Parathyroid adenoma (tissue), 2 donors: Measurements from ENCODE around the gene TRIM72.

Experiments used
- H2AFZ ChIP-seq: fragments of 300-600 bp; sonication (generic); one replicate; pipeline ENCODE4 v1.7.0; 2017; ENCODE audit warnings: antibody characterized with exemption, mild to moderate bottlenecking
- H3K27ac ChIP-seq: fragments of 300-600 bp; sonication (generic); one replicate; pipeline ENCODE4 v1.7.0; 2017
- H3K27me3 ChIP-seq: fragments of 300-600 bp; sonication (generic); one replicate; pipeline ENCODE4 v1.7.0; 2017; ENCODE audit warnings: low read length; ENCODE audit not compliant: control insufficient read depth, insufficient read depth
- H3K36me3 ChIP-seq: fragments of 300-600 bp; sonication (generic); one replicate; pipeline ENCODE4 v1.7.0; 2017; ENCODE audit warnings: low read length; ENCODE audit not compliant: control insufficient read depth, insufficient read depth
- H3K4me1 ChIP-seq: fragments of 300-600 bp; sonication (generic); one replicate; pipeline ENCODE4 v1.7.0; 2017; ENCODE audit warnings: control low read depth
- H3K4me2 ChIP-seq: fragments of 300-600 bp; sonication (generic); one replicate; pipeline ENCODE4 v1.7.0; 2017; ENCODE audit warnings: low read length
- H3K4me3 ChIP-seq: fragments of 300-600 bp; sonication (generic); one replicate; pipeline ENCODE4 v1.7.0; 2017; ENCODE audit warnings: low read depth, low read length
- H3K79me2 ChIP-seq: fragments of 300-600 bp; sonication (generic); one replicate; pipeline ENCODE4 v1.7.0; 2017; ENCODE audit warnings: control low read depth
- H3K9ac ChIP-seq: fragments of 300-600 bp; sonication (generic); one replicate; pipeline ENCODE4 v1.7.0; 2017; ENCODE audit warnings: mild to moderate bottlenecking
- H3K9me3 ChIP-seq: fragments of 300-600 bp; sonication (generic); one replicate; pipeline ENCODE4 v1.7.0; 2017; ENCODE audit warnings: low read length; ENCODE audit not compliant: control insufficient read depth
- TF ChIP-seq, protein P1 (sequence below): fragments of 300-600 bp; sonication (generic); IDR thresholded peaks from one replicate; pipeline ENCODE4 v1.7.0; 2017; ENCODE audit warnings: antibody characterized with exemption, mild to moderate bottlenecking
- donor health status: primary hyperparathyroidism.

The TRIM72 gene

DNA sequence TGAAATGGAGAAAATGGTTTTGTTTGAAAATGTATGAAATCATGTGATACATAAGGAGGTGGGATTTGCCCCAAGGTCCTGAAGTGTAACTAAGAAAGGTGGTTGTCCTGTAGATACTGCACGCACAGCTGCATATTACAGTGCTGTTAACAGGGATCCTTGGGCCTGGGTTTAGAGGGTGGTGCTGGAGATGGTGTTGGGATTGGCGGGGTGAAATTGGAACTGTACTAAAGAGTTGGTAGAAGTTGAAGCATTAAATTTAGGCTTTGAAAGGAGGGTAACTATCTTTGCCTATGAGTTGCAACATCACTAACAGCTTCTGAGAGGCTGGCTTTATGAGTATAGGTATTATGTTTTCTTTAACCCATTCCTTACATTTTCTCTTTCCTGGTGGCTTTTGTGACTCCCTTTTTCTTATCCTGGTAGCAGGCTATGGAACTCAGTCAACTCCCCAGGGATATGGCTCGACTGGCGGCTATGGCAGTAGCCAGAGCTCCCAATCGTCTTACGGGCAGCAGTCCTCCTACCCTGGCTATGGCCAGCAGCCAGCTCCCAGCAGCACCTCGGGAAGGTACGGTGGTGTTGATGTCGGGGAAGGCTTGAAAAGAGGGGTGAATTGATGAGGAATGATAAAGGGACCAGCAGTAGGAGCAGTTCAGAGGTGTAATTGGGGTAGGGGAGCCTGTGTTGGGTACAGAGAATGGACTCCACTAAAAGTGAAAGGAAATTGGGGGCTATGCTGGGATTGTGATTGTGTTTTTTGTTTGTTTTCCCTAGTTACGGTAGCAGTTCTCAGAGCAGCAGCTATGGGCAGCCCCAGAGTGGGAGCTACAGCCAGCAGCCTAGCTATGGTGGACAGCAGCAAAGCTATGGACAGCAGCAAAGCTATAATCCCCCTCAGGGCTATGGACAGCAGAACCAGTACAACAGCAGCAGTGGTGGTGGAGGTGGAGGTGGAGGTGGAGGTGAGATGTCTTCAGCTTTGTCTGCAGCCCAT is 30.2 kb upstream of the TRIM72 start:
- no peak overlapping the region for H2AFZ ChIP-seq
- H3K79me2 ChIP-seq: peaks cover 32% of the 10 kb centered on the region
- no peaks in the 10 kb centered on the region for H3K36me3 ChIP-seq
- no peak overlapping the region for H3K27ac ChIP-seq
- TF ChIP-seq, protein P1, sequence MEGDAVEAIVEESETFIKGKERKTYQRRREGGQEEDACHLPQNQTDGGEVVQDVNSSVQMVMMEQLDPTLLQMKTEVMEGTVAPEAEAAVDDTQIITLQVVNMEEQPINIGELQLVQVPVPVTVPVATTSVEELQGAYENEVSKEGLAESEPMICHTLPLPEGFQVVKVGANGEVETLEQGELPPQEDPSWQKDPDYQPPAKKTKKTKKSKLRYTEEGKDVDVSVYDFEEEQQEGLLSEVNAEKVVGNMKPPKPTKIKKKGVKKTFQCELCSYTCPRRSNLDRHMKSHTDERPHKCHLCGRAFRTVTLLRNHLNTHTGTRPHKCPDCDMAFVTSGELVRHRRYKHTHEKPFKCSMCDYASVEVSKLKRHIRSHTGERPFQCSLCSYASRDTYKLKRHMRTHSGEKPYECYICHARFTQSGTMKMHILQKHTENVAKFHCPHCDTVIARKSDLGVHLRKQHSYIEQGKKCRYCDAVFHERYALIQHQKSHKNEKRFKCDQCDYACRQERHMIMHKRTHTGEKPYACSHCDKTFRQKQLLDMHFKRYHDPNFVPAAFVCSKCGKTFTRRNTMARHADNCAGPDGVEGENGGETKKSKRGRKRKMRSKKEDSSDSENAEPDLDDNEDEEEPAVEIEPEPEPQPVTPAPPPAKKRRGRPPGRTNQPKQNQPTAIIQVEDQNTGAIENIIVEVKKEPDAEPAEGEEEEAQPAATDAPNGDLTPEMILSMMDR: no peak
- no peak overlapping the region for H3K4me2 ChIP-seq
- peaks cover 9% of the 10 kb centered on the region for H3K4me1 ChIP-seq
- H3K9ac ChIP-seq: no peak overlapping the region
- no peak overlapping the region for H3K4me3 ChIP-seq
- H3K27me3 ChIP-seq: no peaks in the 10 kb centered on the region
- H3K9me3 ChIP-seq: no peaks in the 10 kb centered on the region

DNA sequence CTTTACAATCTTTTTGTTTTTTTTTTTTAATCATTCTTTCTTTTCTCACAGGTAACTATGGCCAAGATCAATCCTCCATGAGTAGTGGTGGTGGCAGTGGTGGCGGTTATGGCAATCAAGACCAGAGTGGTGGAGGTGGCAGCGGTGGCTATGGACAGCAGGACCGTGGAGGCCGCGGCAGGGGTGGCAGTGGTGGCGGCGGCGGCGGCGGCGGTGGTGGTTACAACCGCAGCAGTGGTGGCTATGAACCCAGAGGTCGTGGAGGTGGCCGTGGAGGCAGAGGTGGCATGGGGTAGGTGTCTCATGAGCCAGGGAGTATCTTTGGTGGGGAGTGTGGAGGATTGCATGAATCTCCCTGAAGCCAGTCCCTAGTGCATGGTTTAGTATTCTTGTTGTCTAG is 29.0 kb upstream of the TRIM72 start:
- H3K27ac ChIP-seq: no peak overlapping the region
- TF ChIP-seq, protein P1: no peak
- no peaks in the 10 kb centered on the region for H3K27me3 ChIP-seq
- no peak overlapping the region for H3K4me3 ChIP-seq
- peaks cover 9% of the 10 kb centered on the region for H3K4me1 ChIP-seq
- no peaks in the 10 kb centered on the region for H3K9me3 ChIP-seq
- H3K9ac ChIP-seq: no peak overlapping the region
- H3K36me3 ChIP-seq: no peaks in the 10 kb centered on the region
- H2AFZ ChIP-seq: no peak overlapping the region
- H3K79me2 ChIP-seq: peaks cover 30% of the 10 kb centered on the region
- no peak overlapping the region for H3K4me2 ChIP-seq

DNA sequence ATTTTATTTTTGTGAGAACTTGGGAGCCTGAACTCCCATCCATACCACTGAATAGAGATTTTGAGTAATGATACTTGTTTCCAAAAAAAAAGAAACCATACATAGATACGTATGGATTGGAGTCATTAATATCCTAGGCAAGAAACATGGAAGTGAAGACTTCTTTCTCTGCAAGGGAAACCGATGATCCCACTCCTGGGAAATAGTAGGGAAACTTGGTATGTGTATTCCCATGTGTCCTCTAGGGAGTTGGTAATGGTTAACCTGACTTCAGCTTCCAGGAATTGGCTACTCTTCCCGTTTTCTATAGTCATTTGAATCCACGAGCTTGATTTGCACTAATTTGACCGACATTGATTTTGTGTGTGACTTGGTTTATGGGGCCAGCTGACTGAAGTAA is 28.6 kb upstream of the TRIM72 start:
- Histone ChIP-seq H2AFZ (no peak overlapping the region), H3K4me1 (peaks cover 9% of the 10 kb centered on the region), H3K27me3 (no peaks in the 10 kb centered on the region), H3K9ac (no peak overlapping the region), H3K4me3 (no peak overlapping the region), H3K4me2 (no peak overlapping the region), H3K79me2 (peaks cover 26% of the 10 kb centered on the region), H3K36me3 (no peaks in the 10 kb centered on the region), H3K9me3 (no peaks in the 10 kb centered on the region), H3K27ac (no peak overlapping the region)
- TF ChIP-seq, protein P1: no peak

DNA sequence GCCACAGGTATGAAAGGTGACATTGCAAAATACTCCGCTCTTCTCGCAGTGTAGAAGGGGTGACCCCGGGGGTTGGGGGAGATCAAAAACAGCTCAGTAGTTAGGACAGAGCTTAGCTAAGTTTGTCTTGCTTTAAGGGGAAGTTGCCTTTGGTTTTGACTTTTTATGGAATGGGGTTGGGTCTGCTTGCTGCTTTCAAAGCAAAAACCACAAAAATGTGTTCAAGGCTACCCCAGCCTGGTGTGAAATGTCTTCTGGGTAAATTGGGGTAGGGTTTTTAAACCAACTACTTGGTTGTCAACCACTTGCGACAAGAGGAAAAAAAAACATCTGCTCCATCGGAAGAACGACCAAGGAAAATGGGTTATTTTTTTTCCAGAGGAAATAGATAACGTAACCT is 27.7 kb upstream of the TRIM72 start:
- Histone ChIP-seq H3K27me3 (no peaks in the 10 kb centered on the region), H3K9ac (no peak overlapping the region), H3K9me3 (no peaks in the 10 kb centered on the region), H3K4me2 (no peak overlapping the region), H3K4me1 (peaks cover 9% of the 10 kb centered on the region), H3K4me3 (no peak overlapping the region), H2AFZ (no peak overlapping the region), H3K36me3 (no peaks in the 10 kb centered on the region), H3K79me2 (peaks cover 18% of the 10 kb centered on the region), H3K27ac (no peak overlapping the region)
- TF ChIP-seq, protein P1: no peak
